GM23338 (cell line): Measurements from ENCODE around the gene MARCHF7.

Experiments
- CREB1 ChIP-seq: fragments of 250-450 bp; sonication (Bioruptor Pico); IDR thresholded peaks from 2 replicates; pipeline ENCODE4 v1.5.0; 2020; ENCODE audit warnings: low read depth, mild to moderate bottlenecking, moderate library complexity
- CTCF ChIP-seq, 2 experiments: fragments of 200-600 bp in 1 of 2; sonication (generic) in 1 of 2; conservative IDR thresholded peaks; 2 replicates each; pipeline versions ENCODE4 v1.5.1 to v1.6.1; 2016 to 2017; ENCODE audit warnings: antibody characterized with exemption in 2 of 2, low read depth in 2 of 2, mild to moderate bottlenecking in 2 of 2, moderate library complexity in 1 of 2
- ETS1 ChIP-seq: IDR thresholded peaks from 2 replicates; pipeline ENCODE4 v1.6.1; 2016; ENCODE audit warnings: antibody characterized with exemption
- EZH2 ChIP-seq: fragments of 200-600 bp; sonication (generic); IDR thresholded peaks from one replicate; pipeline ENCODE4 v1.8.0; 2017; ENCODE audit warnings: antibody characterized with exemption, mild to moderate bottlenecking, low read depth; ENCODE audit not compliant: unreplicated experiment
- EZH2phosphoT487 ChIP-seq: fragments of 200-600 bp; sonication (generic); IDR thresholded peaks from one replicate; pipeline ENCODE4 v1.8.1; 2018; ENCODE audit warnings: antibody characterized with exemption; ENCODE audit not compliant: unreplicated experiment
- JUNB ChIP-seq: IDR thresholded peaks from one replicate; pipeline ENCODE4 v1.6.1; 2016; ENCODE audit warnings: antibody characterized with exemption; ENCODE audit not compliant: unreplicated experiment
- POLR2AphosphoS5 ChIP-seq: IDR thresholded peaks from 2 replicates; pipeline ENCODE4 v1.6.1; 2016; ENCODE audit warnings: antibody characterized with exemption, low read depth
- REST ChIP-seq: IDR thresholded peaks from one replicate; pipeline ENCODE4 v1.6.1; 2018; ENCODE audit warnings: antibody characterized with exemption; ENCODE audit not compliant: unreplicated experiment
- ZNF114 ChIP-seq: fragments of 250-450 bp; sonication (Bioruptor Pico); IDR thresholded peaks from 2 replicates; pipeline ENCODE4 v1.5.0; 2020; ENCODE audit warnings: mild to moderate bottlenecking, moderate library complexity
- ZNF331 ChIP-seq: fragments of 250-450 bp; sonication (Bioruptor Pico); IDR thresholded peaks from 2 replicates; pipeline ENCODE4 v1.5.0; 2020; ENCODE audit warnings: low read depth, mild to moderate bottlenecking, moderate library complexity

GRCh38 chr2:159684796-159685195 lies 27.5 kb upstream of the MARCHF7 start:
- no peak for TF ChIP-seq CTCF (conservative IDR thresholded peaks at IDR 0.05; ENCODE audit: low read depth in 2 of 2)
- no peak for TF ChIP-seq EZH2
- no peak for TF ChIP-seq REST
- no peak for TF ChIP-seq EZH2phosphoT487
- TF ChIP-seq ETS1: no peak
- TF ChIP-seq JUNB: no peak
- no peak for TF ChIP-seq POLR2AphosphoS5
- no peak for TF ChIP-seq ZNF114
- TF ChIP-seq CREB1 (CRISPR knock-in tag): no peak
- TF ChIP-seq ZNF331: no peak
